Breast epithelium (tissue), 4 donors: ENCODE measurements around the gene TENM3. TPM values are rescaled to one million over a fixed set of nuclear protein-coding genes. Genes with fewer than 3 reads are reported as not detected.

ENCODE experiments used
- DNase-seq, 2 donors: peaks; one replicate each; pipeline ENCODE4 v3.0.0-alpha.2; 2019; ENCODE audit warnings: low spot score in 2 of 2
- H3K27ac ChIP-seq, 2 donors: fragments of 200-600 bp; sonication (generic) in 1 of 2; one replicate each; pipeline ENCODE4 v1.5.1; 2016 to 2019; ENCODE audit warnings: mild to moderate bottlenecking in 1 of 2
- H3K27me3 ChIP-seq, 2 donors: fragments of 200-600 bp; sonication (generic) in 1 of 2; one replicate each; pipeline versions ENCODE4 v1.5.1 to v1.6.0; 2017 to 2019; ENCODE audit warnings: control low read depth in 1 of 2, mild to moderate bottlenecking in 1 of 2
- H3K36me3 ChIP-seq: fragments of 200-600 bp; one replicate; pipeline ENCODE4 v1.5.1; 2019
- H3K4me1 ChIP-seq, 2 donors: fragments of 200-600 bp; sonication (generic); one replicate each; pipeline ENCODE4 v1.5.1; 2016 to 2019; ENCODE audit warnings: control low read depth in 1 of 2
- H3K4me3 ChIP-seq, 3 donors: fragments of 200-600 bp; sonication (generic); 1 replicate in 2 of 3; 2 replicates in 1 of 3; pipeline ENCODE4 v1.5.1; 2016 to 2019; ENCODE audit warnings: mild to moderate bottlenecking in 3 of 3, moderate library complexity in 2 of 3
- H3K9me3 ChIP-seq, 2 donors: fragments of 200-600 bp; sonication (generic) in 1 of 2; one replicate each; pipeline ENCODE4 v1.5.1; 2016 to 2019; ENCODE audit warnings: control low read depth in 1 of 2
- POLR2A ChIP-seq: fragments of 450-650 bp; IDR thresholded peaks from one replicate; pipeline ENCODE4 v1.6.1; 2016; ENCODE audit warnings: antibody characterized with exemption, mild to moderate bottlenecking, moderate library complexity
- POLR2AphosphoS5 ChIP-seq, 3 donors: sonication (generic); formaldehyde crosslinking; IDR thresholded peaks; one replicate each; pipeline ENCODE4 v1.6.1; 2017; ENCODE audit warnings: antibody characterized with exemption in 3 of 3
- intact Hi-C: fragments of 100-400 bp; cut with DNase I; formaldehyde crosslinking; loops from one replicate; pipeline ENCODE4 v1.15.1; 2023; ENCODE audit warnings: low total_unique reads
- total RNA-seq, 3 donors: library from RNA; depleted of rRNA; stranded (reverse); fragments of >200 nt; gene quantifications; one replicate each; pipeline ENCODE4 v1.1.0, GENCODE V29; 2016
- TF ChIP-seq, protein P1 (sequence below), 3 donors: fragments of 450-650 bp; IDR thresholded peaks; one replicate each; pipeline ENCODE4 v1.5.1; 2016 to 2017; ENCODE audit warnings: antibody characterized with exemption in 3 of 3, mild to moderate bottlenecking in 3 of 3, moderate library complexity in 3 of 3

Gene TENM3
- total RNA-seq, 3 donors from 2014 or later, result 4.6 to 30.6 (median 8.8) TPM

DNA sequence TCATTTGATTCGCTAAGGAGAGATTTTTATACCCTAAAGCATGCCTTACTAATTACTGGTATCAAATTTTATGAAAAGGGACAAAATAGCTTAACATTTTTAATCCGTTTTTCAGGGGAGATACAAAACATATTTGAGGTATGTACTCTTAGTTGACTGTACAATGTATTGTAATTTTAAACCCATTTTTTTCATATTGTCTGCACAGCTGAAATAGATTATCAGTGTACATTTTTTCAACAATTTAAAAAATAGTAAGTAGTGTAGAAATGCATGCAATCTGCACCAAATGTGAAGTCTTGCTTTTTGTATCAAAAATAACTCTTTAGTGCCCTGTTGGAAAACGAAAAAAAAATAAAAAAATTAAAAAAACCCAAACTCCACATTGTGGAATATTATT is 82.2 kb downstream of the TENM3 start:
- H3K27me3 ChIP-seq, result no peaks in the 10 kb centered on the region
- no peak overlapping the region for H3K4me3 ChIP-seq
- no peak for DNase-seq
- no peak overlapping the region for H3K27ac ChIP-seq
- no peaks in the 10 kb centered on the region for H3K9me3 ChIP-seq
- no peak for TF ChIP-seq POLR2A
- TF ChIP-seq POLR2AphosphoS5 (IDR thresholded peaks at IDR 0.05), result no peak
- TF ChIP-seq, protein P1, sequence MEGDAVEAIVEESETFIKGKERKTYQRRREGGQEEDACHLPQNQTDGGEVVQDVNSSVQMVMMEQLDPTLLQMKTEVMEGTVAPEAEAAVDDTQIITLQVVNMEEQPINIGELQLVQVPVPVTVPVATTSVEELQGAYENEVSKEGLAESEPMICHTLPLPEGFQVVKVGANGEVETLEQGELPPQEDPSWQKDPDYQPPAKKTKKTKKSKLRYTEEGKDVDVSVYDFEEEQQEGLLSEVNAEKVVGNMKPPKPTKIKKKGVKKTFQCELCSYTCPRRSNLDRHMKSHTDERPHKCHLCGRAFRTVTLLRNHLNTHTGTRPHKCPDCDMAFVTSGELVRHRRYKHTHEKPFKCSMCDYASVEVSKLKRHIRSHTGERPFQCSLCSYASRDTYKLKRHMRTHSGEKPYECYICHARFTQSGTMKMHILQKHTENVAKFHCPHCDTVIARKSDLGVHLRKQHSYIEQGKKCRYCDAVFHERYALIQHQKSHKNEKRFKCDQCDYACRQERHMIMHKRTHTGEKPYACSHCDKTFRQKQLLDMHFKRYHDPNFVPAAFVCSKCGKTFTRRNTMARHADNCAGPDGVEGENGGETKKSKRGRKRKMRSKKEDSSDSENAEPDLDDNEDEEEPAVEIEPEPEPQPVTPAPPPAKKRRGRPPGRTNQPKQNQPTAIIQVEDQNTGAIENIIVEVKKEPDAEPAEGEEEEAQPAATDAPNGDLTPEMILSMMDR (IDR thresholded peaks at IDR 0.05), result no peak
- intact Hi-C loops, result no loop called here
- no peaks in the 10 kb centered on the region for H3K4me1 ChIP-seq
- H3K36me3 ChIP-seq, result no peaks in the 10 kb centered on the region

DNA sequence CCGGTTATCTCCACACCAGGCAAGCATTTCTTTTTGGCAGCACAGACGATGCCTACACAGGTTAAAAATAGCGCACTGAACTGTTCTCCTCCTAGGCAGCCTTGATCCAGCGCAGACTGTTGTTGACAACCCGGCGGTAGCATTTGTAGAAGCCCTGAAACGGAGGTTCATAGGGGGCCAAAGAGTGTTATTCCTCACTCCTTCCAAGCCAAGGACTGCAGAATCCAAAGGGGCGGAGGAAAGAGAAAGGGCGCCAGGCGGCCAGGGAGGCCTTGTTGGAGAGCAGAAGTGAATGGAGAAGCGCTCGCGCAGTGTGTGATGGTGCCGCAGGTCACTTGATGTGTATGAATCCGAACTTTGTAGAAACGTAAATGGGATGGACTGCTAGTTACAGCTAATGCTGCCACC is 82.7 kb downstream of the TENM3 start:
- H3K4me3 ChIP-seq, result no peak overlapping the region
- no peaks in the 10 kb centered on the region for H3K4me1 ChIP-seq
- DNase-seq, result no peak
- intact Hi-C loops, result no loop called here
- no peak for TF ChIP-seq POLR2A
- TF ChIP-seq, protein P1 (IDR thresholded peaks at IDR 0.05), result no peak
- H3K9me3 ChIP-seq, result no peaks in the 10 kb centered on the region
- no peaks in the 10 kb centered on the region for H3K27me3 ChIP-seq
- no peaks in the 10 kb centered on the region for H3K36me3 ChIP-seq
- no peak overlapping the region for H3K27ac ChIP-seq

DNA sequence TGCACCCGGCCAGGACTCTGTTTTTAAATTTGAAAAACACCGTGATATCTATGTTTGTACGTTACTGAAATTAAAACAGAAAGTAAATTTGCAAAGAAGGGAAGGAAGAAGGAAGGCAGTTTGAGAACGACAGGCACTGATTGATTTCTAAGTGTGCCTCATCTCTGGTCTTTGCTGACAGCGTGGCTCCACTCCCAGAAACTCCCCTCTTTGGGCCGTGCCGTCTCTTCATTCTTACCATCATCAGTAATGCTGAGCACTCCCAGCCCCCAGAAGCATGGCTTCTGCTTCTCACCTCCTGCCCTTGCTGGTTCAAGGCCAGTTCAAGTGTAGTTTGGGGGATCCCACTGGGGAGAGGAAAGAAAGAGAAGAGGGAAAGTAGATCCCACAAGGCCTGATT is 85.3 kb downstream of the TENM3 start:
- H3K4me1 ChIP-seq, result no peaks in the 10 kb centered on the region
- peaks cover 4% of the 10 kb centered on the region for H3K36me3 ChIP-seq
- no peaks in the 10 kb centered on the region for H3K9me3 ChIP-seq
- TF ChIP-seq, protein P1 (IDR thresholded peaks at IDR 0.05), result no peak
- TF ChIP-seq POLR2AphosphoS5 (IDR thresholded peaks at IDR 0.05), result no peak
- TF ChIP-seq POLR2A, result no peak
- no peak overlapping the region for H3K4me3 ChIP-seq
- DNase-seq, result no peak
- no peaks in the 10 kb centered on the region for H3K27me3 ChIP-seq
- intact Hi-C loops, result no loop called here
- no peak overlapping the region for H3K27ac ChIP-seq

DNA sequence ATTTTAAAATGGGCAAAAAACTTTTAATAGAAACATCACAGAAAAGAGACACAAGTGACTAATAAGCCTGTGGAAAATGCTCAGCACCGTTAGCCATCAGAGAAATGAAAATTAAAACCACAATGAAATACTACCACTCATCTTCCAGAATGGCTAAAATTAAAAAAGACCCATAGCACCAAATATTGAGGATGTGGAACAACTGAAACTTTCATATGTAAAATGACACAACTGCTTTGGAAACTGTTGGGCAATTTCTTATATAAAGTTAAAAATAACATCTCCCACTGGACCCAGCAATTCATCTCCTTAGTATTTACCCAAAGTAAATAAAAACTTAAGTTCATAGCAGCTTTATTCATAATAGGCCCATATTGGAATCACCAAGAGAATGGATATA is 94.2 kb downstream of the TENM3 start:
- no peak overlapping the region for H3K4me3 ChIP-seq
- no peaks in the 10 kb centered on the region for H3K4me1 ChIP-seq
- H3K9me3 ChIP-seq, result no peaks in the 10 kb centered on the region
- DNase-seq, result no peak
- TF ChIP-seq, protein P1 (IDR thresholded peaks at IDR 0.05), result no peak
- TF ChIP-seq POLR2AphosphoS5 (IDR thresholded peaks at IDR 0.05), result no peak
- no peak for TF ChIP-seq POLR2A
- H3K36me3 ChIP-seq, result peaks cover 7% of the 10 kb centered on the region
- H3K27me3 ChIP-seq, result no peaks in the 10 kb centered on the region
- intact Hi-C loops, result no loop called here
- no peak overlapping the region for H3K27ac ChIP-seq

DNA sequence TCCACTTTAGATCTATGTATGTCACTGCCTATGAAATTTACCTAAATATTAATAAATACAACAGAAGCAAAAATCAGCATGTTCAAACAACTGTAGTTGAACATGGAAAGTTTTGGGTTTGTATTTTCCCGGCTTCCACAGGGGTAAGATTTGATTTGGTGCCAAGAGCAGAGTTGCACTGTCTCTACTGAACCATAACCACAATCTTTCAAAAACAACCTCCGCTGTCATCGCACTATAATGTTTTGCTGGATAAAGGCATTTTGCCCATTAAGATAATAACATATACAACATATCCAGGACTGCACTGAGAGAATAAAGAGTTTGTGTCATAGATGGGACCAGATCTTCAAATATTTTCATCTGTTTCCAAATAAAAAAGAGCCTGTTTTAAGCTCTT is 94.9 kb downstream of the TENM3 start:
- TF ChIP-seq POLR2A (no peak), POLR2AphosphoS5 (IDR thresholded peaks at IDR 0.05) (no peak)
- TF ChIP-seq, protein P1 (IDR thresholded peaks at IDR 0.05), result no peak
- no peak overlapping the region for H3K4me3 ChIP-seq
- no peak overlapping the region for H3K27ac ChIP-seq
- H3K36me3 ChIP-seq, result peaks cover 7% of the 10 kb centered on the region
- no peak for DNase-seq
- no peaks in the 10 kb centered on the region for H3K27me3 ChIP-seq
- H3K4me1 ChIP-seq, result no peaks in the 10 kb centered on the region
- no peaks in the 10 kb centered on the region for H3K9me3 ChIP-seq
- intact Hi-C loops, result no loop called here
